Activated naive CD8-positive, alpha-beta T cell treated with anti-CD3 and anti-CD28 coated beads, Interleukin-2, amount 50 U/mL, for 24 hours (primary cell): ENCODE data around the gene MEIOB.
"Not testable (repeated sequence)": the region's sequence is repeated elsewhere in the genome, so short reads cannot be mapped to it uniquely, and the experiment has no call there.

Experiments
- ATAC-seq: fragments of 150-1000 bp; cut with Tn5 transposase; one replicate; pipeline ENCODE4 v1.10.0; 2021
- DNase-seq: peaks from one replicate; pipeline ENCODE4 v3.0.0; 2021
- H3K27ac Mint-ChIP-seq: one replicate; pipeline ENCODE4 v1.8.0; 2021; ENCODE audit warnings: mild to moderate bottlenecking, mixed read lengths
- H3K27me3 Mint-ChIP-seq: one replicate; pipeline ENCODE4 v1.8.0; 2021; ENCODE audit warnings: mixed read lengths
- H3K36me3 Mint-ChIP-seq: one replicate; pipeline ENCODE4 v1.8.0; 2021; ENCODE audit warnings: low read depth, mixed read lengths
- H3K4me1 Mint-ChIP-seq: one replicate; pipeline ENCODE4 v1.8.0; 2021; ENCODE audit warnings: mixed read lengths
- H3K4me3 Mint-ChIP-seq: one replicate; pipeline ENCODE4 v1.8.0; 2021; ENCODE audit warnings: mild to moderate bottlenecking, moderate library complexity, mixed read lengths
- H3K9me3 Mint-ChIP-seq: one replicate; pipeline ENCODE4 v1.8.0; 2021; ENCODE audit warnings: mixed read lengths

The MEIOB gene

GRCh38 chr16:1808691-1809090 is 63.3 kb downstream of the MEIOB start:
- peaks cover 12% of the 10 kb centered on the region for H3K36me3 Mint-ChIP-seq
- no peaks in the 10 kb centered on the region for H3K27me3 Mint-ChIP-seq
- peaks cover 8% of the 10 kb centered on the region for H3K4me1 Mint-ChIP-seq
- H3K4me3 Mint-ChIP-seq: no peak overlapping the region
- no peaks in the 10 kb centered on the region for H3K9me3 Mint-ChIP-seq
- no peak overlapping the region for H3K27ac Mint-ChIP-seq
- DNase-seq (no peak), ATAC-seq (no peak)

GRCh38 chr16:1807626-1808025 is 64.3 kb downstream of the MEIOB start:
- Mint-ChIP-seq H3K4me1 (peaks cover 3% of the 10 kb centered on the region), H3K27ac (no peak overlapping the region), H3K27me3 (no peaks in the 10 kb centered on the region), H3K36me3 (peaks cover 8% of the 10 kb centered on the region), H3K4me3 (no peak overlapping the region), H3K9me3 (no peaks in the 10 kb centered on the region)
- ATAC-seq (no peak), DNase-seq (no peak)

DNA sequence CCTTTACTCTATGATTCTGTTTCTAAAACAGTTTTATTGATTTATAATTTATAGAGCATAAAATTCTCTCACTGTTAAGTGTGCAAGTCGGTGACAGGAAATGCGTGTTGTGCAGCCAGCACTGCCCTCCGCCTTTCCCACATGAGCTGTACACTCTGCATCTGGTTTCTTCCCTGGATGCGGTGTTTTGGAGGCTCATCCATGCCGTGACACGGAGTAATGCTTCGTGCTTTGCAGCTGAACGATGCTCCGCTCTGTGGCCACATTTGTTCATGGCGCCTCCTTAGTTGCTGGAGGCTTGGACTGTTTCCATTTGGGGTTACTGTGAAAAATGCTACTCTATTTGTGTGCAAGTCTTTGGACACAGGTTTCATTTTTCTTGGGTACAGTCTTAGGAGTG is 71.3 kb downstream of the MEIOB start:
- Mint-ChIP-seq H3K9me3 (peaks cover 14% of the 10 kb centered on the region), H3K27ac (no peak overlapping the region), H3K4me1 (no peaks in the 10 kb centered on the region), H3K36me3 (peaks cover 5% of the 10 kb centered on the region), H3K27me3 (no peaks in the 10 kb centered on the region), H3K4me3 (no peak overlapping the region)
- DNase-seq (no peak), ATAC-seq (no peak)

GRCh38 chr16:1799263-1799662 is 72.7 kb downstream of the MEIOB start:
- not testable (repeated sequence) for H3K36me3 Mint-ChIP-seq, ATAC-seq, DNase-seq, H3K27me3 Mint-ChIP-seq, H3K27ac Mint-ChIP-seq, H3K4me1 Mint-ChIP-seq, H3K4me3 Mint-ChIP-seq
- peaks cover 14% of the 10 kb centered on the region for H3K9me3 Mint-ChIP-seq

DNA sequence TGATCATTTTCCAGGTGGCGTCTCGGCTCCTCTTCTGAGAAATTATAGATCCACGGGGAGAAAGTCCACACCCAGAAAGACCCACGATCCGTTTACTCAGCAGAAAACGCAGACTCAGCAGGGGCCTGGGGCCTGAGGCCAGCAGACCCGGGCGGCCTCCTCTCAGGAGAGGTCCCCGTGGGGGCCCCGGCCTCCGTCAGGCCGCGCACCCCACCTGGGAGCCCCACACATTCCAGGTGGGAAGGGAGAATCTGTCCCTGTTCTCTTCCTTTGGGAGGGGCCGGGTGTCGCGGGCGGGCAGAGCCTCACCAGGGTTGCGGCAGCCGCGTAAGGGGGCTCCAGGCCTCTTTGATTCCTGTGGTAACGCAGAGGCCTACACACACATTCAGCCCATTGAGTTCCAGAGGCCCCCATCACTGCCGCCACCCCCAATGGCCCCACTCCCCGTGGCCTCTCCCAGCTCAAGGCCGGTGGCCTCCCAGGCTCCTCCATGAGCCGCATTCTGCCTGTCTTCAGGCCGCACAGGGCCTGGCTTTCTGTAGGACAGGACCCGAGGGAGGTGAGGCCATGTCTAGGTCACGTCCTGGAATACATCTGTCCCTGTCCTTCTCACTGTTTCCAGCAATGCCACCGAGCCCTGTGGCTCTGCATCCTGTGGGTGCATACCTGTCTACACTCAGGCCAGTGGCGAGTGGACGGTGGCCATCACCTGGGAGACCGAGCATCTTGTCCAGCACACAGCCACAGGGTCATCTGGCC is 76.9 kb downstream of the MEIOB start:
- DNase-seq (no peak), ATAC-seq (no peak)
- Mint-ChIP-seq H3K36me3 (peaks cover 4% of the 10 kb centered on the region), H3K27me3 (no peaks in the 10 kb centered on the region), H3K4me3 (no peak overlapping the region), H3K9me3 (peaks cover 14% of the 10 kb centered on the region), H3K4me1 (no peaks in the 10 kb centered on the region), H3K27ac (no peak overlapping the region)

DNA sequence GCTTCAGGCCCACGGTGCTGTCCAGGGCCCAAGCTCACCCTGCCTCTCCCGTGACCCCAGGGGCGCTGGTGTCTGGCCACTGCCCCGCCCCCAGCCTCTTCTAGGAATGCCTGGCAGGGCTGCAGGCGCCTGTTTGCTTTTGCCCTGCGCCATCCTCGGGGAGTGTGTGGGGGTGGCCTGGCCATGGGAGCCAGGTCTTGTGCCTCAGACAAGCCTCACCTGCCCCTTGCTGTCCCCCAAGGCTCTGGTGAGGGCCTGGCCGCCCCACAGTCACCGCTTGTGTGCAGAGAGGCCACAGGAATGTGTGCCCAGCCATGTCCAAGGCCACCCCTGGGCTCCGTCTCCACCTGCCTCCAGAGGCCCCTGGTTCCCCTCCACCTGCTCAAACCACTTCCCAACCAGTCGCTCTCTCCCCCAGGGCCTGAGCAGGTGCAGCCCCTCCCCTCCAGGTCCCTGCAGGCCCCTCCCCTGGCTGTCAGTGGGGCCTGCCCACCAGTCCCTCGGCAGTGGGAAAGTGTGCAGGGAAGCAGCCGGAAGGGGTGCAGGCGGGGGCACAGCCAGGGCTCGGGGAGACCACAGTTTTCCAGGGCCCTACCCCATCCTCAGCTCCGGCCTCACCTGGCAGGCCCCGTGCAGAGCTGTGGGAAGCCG is 77.6 kb downstream of the MEIOB start:
- peaks cover 4% of the 10 kb centered on the region for H3K36me3 Mint-ChIP-seq
- DNase-seq (no peak), ATAC-seq (no peak)
- H3K4me1 Mint-ChIP-seq: no peaks in the 10 kb centered on the region
- H3K27me3 Mint-ChIP-seq: no peaks in the 10 kb centered on the region
- H3K27ac Mint-ChIP-seq: no peak overlapping the region
- H3K4me3 Mint-ChIP-seq: no peak overlapping the region
- peaks cover 8% of the 10 kb centered on the region for H3K9me3 Mint-ChIP-seq

DNA sequence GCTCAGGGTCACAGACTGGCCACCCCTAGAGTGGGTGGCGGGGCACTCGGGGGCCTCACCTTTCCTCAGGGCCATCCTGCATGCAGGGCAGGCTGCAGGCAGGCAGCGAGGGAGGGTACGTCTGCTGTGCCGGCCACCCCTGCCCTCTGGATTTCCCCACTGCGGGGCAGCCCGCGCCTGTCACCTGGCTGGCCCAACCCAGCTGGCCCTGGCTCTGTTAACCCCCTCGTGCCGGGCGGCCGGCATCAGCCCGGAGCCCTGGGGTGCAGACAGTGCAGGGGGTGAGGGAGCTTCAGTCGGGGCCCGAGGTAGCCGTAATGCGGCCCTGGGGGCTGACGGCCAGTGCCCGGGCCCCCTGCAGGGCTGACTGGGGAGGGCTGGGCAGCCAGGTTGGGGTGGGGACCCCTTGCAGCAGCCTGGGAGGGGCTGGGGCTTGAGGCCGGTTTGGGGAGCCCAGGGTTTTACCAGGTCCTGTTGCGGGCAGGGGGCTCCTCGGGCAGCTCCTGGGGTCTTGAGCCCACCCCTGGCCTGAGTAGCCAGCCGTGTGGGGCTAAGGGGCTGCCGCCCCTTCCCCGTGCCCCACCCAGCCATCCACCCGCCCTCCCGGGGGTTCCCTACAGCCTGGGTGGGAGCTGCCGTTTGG is 78.3 kb downstream of the MEIOB start, which contains the start of gene IGFALS:
TSS of gene IGFALS (minus strand) at position 128 of the 643 bp plus-strand sequence. CDS start at position 75, 53 bp downstream.
- H3K4me1 Mint-ChIP-seq: no peaks in the 10 kb centered on the region
- H3K36me3 Mint-ChIP-seq: peaks cover 6% of the 10 kb centered on the region
- H3K9me3 Mint-ChIP-seq: peaks cover 3% of the 10 kb centered on the region
- H3K27me3 Mint-ChIP-seq: no peaks in the 10 kb centered on the region
- no peak within 1 kb of the TSS for H3K4me3 Mint-ChIP-seq
- DNase-seq: no peak
- H3K27ac Mint-ChIP-seq: no peak within 1 kb of the TSS
- ATAC-seq: no peak

DNA sequence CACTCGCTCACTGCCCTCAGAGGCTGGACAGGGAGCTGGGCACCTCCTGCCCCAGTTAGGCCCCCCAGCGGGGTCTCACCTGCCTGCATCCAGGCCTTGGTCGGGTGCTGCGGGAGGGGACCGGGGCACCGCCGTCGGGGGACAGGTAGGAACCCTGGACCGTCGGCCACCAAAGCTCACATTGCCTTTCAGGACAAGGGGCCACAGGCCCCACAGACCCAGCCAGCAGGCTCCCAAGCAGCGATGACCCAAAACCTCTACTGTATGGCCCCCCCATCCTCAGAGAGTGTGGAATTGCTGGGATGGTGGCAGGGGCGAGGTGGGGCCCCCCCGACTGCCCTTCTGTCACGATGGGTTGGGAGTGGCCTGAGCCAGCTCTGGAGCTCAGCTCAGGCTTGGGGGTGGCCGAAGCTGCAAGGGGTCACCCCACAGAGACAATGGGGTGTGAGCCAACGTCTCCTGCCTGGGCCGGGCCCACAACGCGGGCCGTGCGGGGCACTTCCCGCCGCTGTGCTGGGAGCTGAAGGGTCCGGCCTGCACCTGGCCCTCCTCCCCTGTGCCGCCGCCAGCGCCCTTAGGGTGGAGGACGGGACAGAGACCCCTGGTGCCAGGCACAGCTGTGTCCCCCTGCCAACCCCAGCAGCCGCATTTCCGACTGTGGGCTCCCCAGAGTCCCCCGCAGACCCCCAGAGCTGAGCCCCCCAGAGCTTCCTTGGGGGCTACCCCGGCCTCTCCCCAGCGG is 79.0 kb downstream of the MEIOB start:
- Mint-ChIP-seq H3K9me3 (peaks cover 3% of the 10 kb centered on the region), H3K4me3 (no peak overlapping the region), H3K27ac (no peak overlapping the region), H3K27me3 (no peaks in the 10 kb centered on the region), H3K36me3 (peaks cover 6% of the 10 kb centered on the region), H3K4me1 (no peaks in the 10 kb centered on the region)
- DNase-seq (no peak), ATAC-seq (no peak)

DNA sequence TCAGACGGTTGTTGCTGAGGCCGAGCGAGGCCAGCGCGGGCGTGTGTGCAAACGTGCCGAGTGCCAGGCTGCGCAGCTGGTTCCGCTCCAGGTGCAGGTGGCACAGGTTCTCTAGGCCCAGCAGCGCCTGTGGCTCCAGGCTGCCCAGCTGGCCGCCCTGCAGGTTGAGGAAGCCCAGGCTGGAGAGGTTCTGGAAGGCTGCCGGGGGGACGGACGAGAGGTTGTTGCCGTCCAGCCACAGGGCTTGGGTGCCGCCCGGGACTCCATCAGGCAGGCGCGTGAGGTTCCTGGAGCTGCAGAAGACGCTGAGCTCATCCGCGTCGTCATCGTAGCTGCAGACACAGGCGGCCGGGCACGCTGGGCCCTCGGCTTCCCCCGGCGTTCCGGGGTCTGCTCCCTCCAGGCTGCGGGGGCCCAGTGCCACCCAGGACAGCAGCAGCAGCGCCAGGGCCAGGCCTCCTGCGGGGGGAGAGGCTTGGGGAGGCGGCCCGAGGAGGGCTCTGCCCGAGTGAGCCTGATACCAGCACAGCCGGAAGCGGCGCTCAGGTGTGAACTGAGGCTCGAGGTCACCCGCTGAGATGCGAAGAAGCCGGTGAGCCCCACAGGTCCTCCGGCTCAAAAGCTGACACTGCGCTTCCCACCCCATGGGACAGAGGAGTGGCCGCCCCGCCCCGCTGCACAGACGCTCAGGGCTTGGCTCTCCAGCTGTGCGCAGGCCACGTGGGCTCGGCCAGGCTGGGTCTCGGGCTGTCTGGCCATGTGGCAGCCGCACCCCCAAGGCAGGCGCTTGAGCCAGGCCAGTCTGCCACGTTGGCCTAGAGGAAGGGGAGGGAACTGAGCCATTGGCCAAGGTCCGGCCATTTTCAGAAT is 79.8 kb downstream of the MEIOB start:
- peaks cover 1% of the 10 kb centered on the region for H3K9me3 Mint-ChIP-seq
- ATAC-seq: no peak
- no peak overlapping the region for H3K4me3 Mint-ChIP-seq
- no peak for DNase-seq
- no peak overlapping the region for H3K27ac Mint-ChIP-seq
- no peaks in the 10 kb centered on the region for H3K4me1 Mint-ChIP-seq
- H3K27me3 Mint-ChIP-seq: no peaks in the 10 kb centered on the region
- H3K36me3 Mint-ChIP-seq: peaks cover 5% of the 10 kb centered on the region

DNA sequence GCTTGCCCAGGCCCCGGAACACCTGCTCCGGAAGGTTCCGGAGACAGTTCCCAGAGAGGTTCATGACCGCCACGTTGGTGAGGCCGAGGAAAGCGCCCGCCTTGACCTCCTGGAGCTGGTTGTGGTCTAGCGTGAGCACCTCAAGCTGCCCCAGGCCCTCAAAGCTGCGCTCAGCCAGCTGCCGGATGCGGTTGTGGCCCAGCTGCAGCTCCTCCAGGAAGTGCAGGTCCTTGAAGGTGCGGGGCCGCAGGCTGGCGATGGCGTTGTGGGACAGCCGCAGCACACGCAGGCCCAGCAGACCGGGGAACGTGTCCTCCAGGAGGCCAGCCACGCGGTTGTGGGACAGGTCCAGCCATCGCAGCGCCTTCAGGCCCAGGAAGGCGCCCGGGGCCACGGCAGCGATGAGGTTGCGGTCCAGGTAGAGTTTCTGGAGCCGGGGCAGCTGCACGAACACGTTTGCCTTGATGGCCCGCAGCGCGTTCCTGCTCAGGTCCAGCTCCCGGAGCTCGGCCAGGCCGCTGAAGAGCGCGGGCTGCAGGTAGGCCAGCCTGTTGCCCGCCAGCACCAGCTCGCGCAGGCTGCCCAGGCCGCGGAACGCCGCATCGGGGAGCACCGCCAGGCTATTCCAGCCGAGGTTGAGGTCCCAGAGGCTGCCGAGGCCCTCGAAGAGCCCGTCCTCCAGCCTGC is 80.6 kb downstream of the MEIOB start:
- H3K4me1 Mint-ChIP-seq: no peaks in the 10 kb centered on the region
- no peak overlapping the region for H3K27ac Mint-ChIP-seq
- no peaks in the 10 kb centered on the region for H3K27me3 Mint-ChIP-seq
- no peaks in the 10 kb centered on the region for H3K9me3 Mint-ChIP-seq
- H3K4me3 Mint-ChIP-seq: no peak overlapping the region
- DNase-seq (no peak), ATAC-seq (no peak)
- peaks cover 4% of the 10 kb centered on the region for H3K36me3 Mint-ChIP-seq

DNA sequence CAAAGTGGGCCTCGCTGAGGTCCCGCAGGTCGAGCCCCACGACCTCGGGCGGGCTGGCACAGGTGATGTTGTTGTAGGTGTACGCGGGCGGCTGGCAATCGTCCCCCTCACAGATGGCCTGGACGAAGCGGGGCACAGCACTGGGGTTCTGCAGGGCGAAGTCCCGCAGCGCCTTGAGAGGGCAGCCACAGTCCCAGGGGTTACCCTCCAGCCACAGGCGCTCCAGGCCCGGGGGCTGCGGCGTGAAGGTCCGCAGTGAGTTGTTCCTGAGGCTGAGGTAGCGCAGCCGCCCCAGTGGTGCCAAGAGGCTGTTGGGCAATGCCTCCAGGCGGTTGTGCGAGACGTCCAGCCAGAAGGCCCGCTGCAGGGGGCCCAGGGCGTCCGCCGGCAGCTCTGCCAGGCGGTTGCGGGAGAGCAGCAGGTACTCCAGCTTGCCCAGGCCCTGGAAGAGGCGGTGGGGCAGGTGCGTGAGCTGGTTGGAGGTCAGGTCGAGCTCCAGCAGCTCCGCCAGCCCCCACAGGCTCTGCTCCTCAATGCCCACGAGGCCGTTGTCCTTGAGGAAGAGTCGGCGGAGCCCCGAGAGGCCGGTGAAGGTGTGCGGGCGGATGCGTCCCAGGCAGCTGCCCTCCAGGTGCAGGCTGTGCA is 81.2 kb downstream of the MEIOB start:
- Mint-ChIP-seq H3K27me3 (no peaks in the 10 kb centered on the region), H3K4me1 (no peaks in the 10 kb centered on the region), H3K4me3 (no peak overlapping the region), H3K27ac (no peak overlapping the region), H3K36me3 (peaks cover 4% of the 10 kb centered on the region), H3K9me3 (no peaks in the 10 kb centered on the region)
- DNase-seq: no peak
- ATAC-seq: no peak

GRCh38 chr16:1790261-1790610 is 81.7 kb downstream of the MEIOB start:
- Mint-ChIP-seq H3K27me3 (no peaks in the 10 kb centered on the region), H3K9me3 (no peaks in the 10 kb centered on the region), H3K4me3 (no peak overlapping the region), H3K4me1 (peaks cover 4% of the 10 kb centered on the region), H3K27ac (no peak overlapping the region), H3K36me3 (peaks cover 4% of the 10 kb centered on the region)
- ATAC-seq (no peak), DNase-seq (no peak)

DNA sequence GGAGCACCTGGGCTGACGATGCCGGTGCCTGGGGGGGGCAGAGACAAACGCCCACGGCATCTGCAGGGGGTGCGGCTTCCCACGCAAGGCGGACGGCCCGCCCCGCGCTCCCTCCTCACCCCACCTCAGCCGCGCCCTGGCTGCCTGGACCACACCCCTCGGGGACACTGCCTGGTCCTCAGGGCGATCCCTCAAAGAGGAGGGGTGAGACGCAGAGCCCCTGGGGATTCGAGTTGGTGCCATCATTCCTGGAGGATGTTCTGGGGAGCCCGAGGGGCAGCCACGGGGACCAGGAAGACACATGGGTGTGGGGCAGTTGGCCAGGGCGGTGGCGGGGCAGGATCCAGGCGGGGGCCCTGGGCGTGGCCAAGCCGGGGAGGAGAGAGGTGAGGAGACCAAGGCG is 82.3 kb downstream of the MEIOB start:
- no peak for ATAC-seq
- Mint-ChIP-seq H3K27ac (no peak overlapping the region), H3K36me3 (peaks cover 4% of the 10 kb centered on the region), H3K4me1 (peaks cover 6% of the 10 kb centered on the region), H3K27me3 (no peaks in the 10 kb centered on the region), H3K9me3 (no peaks in the 10 kb centered on the region), H3K4me3 (no peak overlapping the region)
- no peak for DNase-seq
